Activated CD8-positive, alpha-beta memory T cell treated with anti-CD3 and anti-CD28 coated beads, Interleukin-2, amount 10 ng/mL, durations not matched to agents 7 days and 5 days (primary cell): Measurements from ENCODE around the gene MTG2. TPM values are rescaled to one million over a fixed set of nuclear protein-coding genes. Genes with fewer than 3 reads are reported as not detected.

Source experiments
- ATAC-seq: fragments of 150-1000 bp; cut with Tn5 transposase; one replicate; pipeline ENCODE4 v1.10.0; 2021; ENCODE audit warnings: moderate library complexity
- CTCF ChIA-PET: fragments of 350-600 bp; sonication (Branson Sonifier 250); formaldehyde crosslinking; loops from one replicate; lab custom pipeline; 2021; ENCODE audit warnings: antibody characterized with exemption; lab: Charles Lee
- DNase-seq: peaks from one replicate; pipeline ENCODE4 v3.0.0-alpha.2; 2020
- H3K27ac Mint-ChIP-seq: one replicate; pipeline ENCODE4 v1.8.0; 2021; ENCODE audit warnings: mild to moderate bottlenecking, mixed read lengths
- H3K27me3 Mint-ChIP-seq: one replicate; pipeline ENCODE4 v1.8.0; 2021; ENCODE audit warnings: mixed read lengths
- H3K36me3 Mint-ChIP-seq: one replicate; pipeline ENCODE4 v1.8.0; 2021; ENCODE audit warnings: mild to moderate bottlenecking, mixed read lengths
- H3K4me1 Mint-ChIP-seq: one replicate; pipeline ENCODE4 v1.8.0; 2021; ENCODE audit warnings: mixed read lengths
- H3K4me3 Mint-ChIP-seq: one replicate; pipeline ENCODE4 v1.8.0; 2021; ENCODE audit warnings: mild to moderate bottlenecking, moderate library complexity, mixed read lengths
- H3K9me3 Mint-ChIP-seq: one replicate; pipeline ENCODE4 v1.8.0; 2022; ENCODE audit warnings: low read depth, mixed read lengths
- total RNA-seq, 2 experiments: library from RNA; stranded (reverse); gene quantifications; one replicate each; pipeline ENCODE4 v1.2.3, GENCODE V29; 2021

MTG2 gene
- total RNA-seq, 2 experiments from 2014 or later: 34.0 to 40.1 TPM

DNA sequence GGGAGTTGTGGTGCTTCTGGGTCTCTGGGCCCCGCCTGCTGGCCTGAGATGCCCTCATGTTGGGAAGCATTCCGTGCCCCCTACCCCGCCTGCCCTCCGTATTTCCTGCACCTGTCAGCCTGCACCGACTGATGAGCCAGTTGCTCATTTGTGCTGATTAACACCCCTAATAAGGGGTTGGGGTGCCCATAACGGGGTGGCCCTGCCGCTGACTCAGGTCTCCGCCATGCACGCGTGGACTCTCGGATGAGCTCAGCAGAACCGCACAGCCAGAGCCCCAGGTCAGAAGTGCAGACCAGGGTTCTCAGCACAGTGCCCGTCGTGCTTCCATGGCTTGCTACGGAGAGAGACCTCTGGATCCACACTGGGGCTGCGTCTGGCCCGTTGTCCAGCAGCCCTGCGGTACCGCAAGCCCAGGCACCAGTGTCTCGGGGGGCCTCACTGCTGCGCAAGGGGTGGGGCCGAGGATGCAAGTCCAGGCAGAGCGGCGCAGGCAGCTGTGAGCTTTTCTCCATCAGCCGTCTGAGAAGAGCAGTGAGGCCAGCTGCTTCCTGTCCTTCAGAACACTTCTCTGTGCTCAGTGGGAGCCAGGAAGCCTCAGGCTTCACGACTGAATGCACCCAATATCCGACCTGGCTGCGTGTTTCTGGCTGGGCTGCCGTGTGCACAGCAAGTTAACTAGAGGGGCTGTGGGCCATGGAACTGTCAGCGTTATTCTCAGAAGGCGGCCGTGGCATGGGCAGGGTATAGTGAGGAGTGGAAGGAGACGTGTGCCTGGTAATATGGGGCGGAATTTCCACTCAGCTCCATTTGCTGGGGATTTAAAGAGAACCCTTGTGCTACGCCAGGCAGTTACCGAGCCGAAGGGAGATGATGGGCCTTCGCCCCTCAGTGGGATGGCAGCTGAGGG, 18.6 kb downstream of the MTG2 start:
- Mint-ChIP-seq H3K27me3 (no peaks in the 10 kb centered on the region), H3K27ac (no peak overlapping the region), H3K4me3 (no peak overlapping the region), H3K4me1 (no peaks in the 10 kb centered on the region), H3K9me3 (no peaks in the 10 kb centered on the region), H3K36me3 (peaks cover 28% of the 10 kb centered on the region)
- DNase-seq (no peak), ATAC-seq (no peak)
- CTCF ChIA-PET: no interaction called here

DNA sequence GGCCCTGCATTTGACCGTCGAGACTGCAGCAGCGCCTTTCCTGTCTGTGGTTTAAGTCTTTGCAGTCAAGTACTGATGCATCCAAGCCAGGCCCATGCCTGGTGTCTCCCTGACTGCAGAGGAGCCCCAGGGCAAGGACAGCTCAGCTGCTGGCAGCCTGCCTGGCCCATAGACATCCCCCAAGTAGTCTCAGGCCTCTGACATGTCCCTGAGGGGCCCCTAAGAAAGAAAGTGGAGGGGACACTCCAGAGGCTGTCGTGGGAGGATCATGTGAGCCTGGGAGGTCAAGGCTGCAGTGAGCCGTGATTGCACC, 19.2 kb downstream of the MTG2 start:
- H3K4me1 Mint-ChIP-seq: no peaks in the 10 kb centered on the region
- no peak overlapping the region for H3K4me3 Mint-ChIP-seq
- no peak overlapping the region for H3K27ac Mint-ChIP-seq
- H3K36me3 Mint-ChIP-seq: peaks cover 28% of the 10 kb centered on the region
- no peak for ATAC-seq
- no peaks in the 10 kb centered on the region for H3K9me3 Mint-ChIP-seq
- H3K27me3 Mint-ChIP-seq: no peaks in the 10 kb centered on the region
- CTCF ChIA-PET: no interaction called here
- no peak for DNase-seq

DNA sequence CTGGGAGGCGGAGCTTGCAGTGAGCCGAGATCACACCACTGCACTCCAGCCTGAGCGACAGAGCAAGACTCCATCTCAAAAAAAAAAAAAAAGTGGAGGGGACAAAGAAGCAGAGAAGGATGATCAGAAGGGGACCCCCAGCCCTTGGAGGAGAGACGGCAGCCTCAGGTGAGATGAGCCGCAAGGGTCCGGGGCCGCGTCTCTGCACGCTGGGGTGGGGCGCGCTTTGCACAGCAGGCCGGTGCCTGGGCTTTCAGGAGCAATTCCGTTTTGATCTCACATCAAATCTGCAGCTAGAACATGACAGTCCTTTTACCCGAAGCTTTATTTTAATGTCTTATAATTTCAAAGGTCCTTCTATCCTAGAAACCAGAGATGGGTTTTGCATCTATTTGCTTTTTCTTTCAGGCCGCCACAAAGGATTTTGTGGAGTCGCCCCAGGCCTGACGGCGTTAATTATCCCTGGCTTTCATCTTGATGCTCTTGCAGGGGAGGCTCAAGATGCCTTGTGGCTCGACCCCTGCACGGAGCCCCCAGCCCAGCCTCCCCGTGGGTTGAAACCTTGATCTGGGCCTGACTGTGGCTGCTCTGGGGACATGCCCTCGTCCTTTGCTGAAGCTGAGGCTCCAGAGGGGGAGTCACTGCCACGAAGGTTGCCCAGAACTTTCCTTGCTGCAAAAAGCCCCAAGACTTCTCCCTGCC, 20.0 kb downstream of the MTG2 start:
- H3K9me3 Mint-ChIP-seq: no peaks in the 10 kb centered on the region

GRCh38 chr20:62203378-62204030, 20.7 kb downstream of the MTG2 start:
- Mint-ChIP-seq H3K27me3 (no peaks in the 10 kb centered on the region), H3K27ac (peak overlapping the region; percentile 17), H3K4me1 (no peaks in the 10 kb centered on the region), H3K9me3 (no peaks in the 10 kb centered on the region), H3K4me3 (no peak overlapping the region), H3K36me3 (peaks cover 23% of the 10 kb centered on the region)
- no peak for DNase-seq
- no peak for ATAC-seq
- CTCF ChIA-PET: no interaction called here

More for the DNA sequence above, 20.0 kb downstream of the MTG2 start:
- Mint-ChIP-seq H3K27me3 (no peaks in the 10 kb centered on the region), H3K27ac (peak overlapping the region; percentile 17), H3K36me3 (peaks cover 26% of the 10 kb centered on the region), H3K4me1 (no peaks in the 10 kb centered on the region), H3K4me3 (no peak overlapping the region)
- DNase-seq: no peak
- no peak for ATAC-seq
- CTCF ChIA-PET: no interaction called here

DNA sequence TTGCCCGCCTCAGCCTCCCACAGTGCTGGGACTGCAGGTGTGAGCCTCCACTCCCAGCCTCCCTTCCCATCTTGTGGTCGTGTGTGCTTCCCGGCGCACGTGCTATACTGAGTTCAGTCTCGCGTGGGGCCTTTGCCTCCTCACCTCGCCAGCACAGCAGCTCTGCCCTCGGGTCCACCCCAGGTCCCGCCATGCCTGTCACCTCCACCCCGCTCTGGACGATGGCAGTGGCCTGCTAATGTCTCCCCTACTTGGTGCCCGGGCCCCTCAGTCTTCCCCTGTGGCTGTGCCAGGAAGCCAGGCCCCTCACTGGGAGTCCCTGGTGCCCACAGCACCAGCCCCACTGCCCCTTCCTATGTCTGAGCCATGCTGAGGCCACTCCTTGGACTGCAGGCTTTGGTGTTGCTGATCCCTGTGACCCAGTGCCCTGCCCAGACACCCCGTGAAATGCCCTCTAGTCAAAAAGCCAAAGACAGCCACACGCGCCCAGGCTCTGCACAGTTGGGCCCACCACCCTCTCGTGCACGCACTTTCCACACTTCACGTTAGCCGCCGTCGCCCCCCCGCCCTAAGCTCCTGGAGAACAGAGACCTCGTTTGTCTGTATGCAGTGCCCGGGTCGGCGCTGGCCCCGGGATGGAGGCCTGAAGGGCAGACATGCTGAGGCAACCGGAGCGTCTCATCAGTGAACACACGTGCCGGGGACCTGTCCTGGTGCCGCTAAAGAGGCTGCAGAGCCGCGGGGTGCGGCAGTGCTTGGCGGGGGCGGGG, 23.0 kb downstream of the MTG2 start:
- Mint-ChIP-seq H3K27ac (no peak overlapping the region), H3K36me3 (peaks cover 5% of the 10 kb centered on the region), H3K4me3 (no peak overlapping the region), H3K4me1 (no peaks in the 10 kb centered on the region), H3K9me3 (no peaks in the 10 kb centered on the region), H3K27me3 (no peaks in the 10 kb centered on the region)
- ATAC-seq (no peak), DNase-seq (no peak)
- CTCF ChIA-PET: no interaction called here

DNA sequence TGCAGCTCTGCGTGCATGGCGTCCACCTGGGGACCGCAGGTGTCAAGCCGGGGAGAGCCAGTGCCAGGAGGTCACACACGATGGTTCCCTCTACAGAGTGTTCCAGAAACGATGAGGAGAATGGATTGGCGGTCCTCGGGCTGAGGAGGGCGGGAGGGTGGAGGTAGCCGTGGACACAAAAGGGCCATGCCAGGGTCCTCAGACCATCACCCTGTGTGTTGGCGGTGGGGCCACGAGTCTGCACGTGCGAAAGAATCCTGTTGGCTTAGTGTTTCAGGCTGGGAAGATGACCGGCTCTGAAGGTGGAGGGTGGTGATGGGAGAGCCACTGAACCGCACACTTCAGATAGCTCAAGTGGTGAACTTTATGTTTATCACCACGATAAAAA, 23.6 kb downstream of the MTG2 start:
- Mint-ChIP-seq H3K4me1 (no peaks in the 10 kb centered on the region), H3K27me3 (no peaks in the 10 kb centered on the region), H3K36me3 (peaks cover 3% of the 10 kb centered on the region), H3K4me3 (no peak overlapping the region), H3K9me3 (no peaks in the 10 kb centered on the region), H3K27ac (no peak overlapping the region)
- CTCF ChIA-PET: no interaction called here
- no peak for ATAC-seq
- DNase-seq: no peak

DNA sequence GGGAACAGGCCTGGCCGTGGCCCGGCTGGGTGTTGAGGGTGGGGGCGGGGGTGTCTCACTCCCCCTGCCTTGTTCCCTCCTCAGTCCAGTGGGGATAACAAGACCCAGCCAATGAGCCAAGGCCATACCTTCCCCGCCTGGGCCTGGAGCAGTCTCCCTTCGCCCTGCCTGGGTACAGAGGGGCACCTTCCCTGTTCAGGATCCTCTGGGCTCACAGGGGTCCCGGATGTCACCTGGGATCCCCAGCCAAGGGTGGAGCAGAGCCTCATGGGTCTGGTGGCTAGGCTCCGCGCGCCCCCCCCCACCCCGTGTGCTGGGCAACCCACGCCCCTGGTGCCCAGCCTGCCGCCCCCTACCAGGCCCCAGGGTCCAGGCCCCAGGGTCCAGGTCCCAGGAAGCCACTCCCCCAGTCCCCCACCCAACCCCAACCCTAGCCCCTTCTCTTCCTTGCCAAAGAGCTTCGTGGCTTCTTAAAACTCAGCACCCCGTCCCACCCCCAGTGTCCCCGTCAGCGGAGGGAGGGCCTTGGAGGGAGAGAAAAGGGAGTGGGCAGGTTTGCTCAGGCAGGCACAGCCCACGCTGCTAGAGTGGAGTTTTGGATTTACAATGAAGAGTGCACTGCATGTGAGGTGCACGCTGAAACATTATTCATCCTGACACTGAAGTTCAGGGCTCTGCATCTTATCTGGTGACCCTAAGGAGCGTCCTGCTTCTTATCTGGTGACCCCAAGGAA, 25.4 kb downstream of the MTG2 start:
- DNase-seq: no peak
- Mint-ChIP-seq H3K9me3 (no peaks in the 10 kb centered on the region), H3K36me3 (peaks cover under 1% of the 10 kb centered on the region), H3K27me3 (no peaks in the 10 kb centered on the region), H3K4me3 (no peak overlapping the region), H3K4me1 (no peaks in the 10 kb centered on the region), H3K27ac (no peak overlapping the region)
- CTCF ChIA-PET: no interaction called here
- no peak for ATAC-seq

DNA sequence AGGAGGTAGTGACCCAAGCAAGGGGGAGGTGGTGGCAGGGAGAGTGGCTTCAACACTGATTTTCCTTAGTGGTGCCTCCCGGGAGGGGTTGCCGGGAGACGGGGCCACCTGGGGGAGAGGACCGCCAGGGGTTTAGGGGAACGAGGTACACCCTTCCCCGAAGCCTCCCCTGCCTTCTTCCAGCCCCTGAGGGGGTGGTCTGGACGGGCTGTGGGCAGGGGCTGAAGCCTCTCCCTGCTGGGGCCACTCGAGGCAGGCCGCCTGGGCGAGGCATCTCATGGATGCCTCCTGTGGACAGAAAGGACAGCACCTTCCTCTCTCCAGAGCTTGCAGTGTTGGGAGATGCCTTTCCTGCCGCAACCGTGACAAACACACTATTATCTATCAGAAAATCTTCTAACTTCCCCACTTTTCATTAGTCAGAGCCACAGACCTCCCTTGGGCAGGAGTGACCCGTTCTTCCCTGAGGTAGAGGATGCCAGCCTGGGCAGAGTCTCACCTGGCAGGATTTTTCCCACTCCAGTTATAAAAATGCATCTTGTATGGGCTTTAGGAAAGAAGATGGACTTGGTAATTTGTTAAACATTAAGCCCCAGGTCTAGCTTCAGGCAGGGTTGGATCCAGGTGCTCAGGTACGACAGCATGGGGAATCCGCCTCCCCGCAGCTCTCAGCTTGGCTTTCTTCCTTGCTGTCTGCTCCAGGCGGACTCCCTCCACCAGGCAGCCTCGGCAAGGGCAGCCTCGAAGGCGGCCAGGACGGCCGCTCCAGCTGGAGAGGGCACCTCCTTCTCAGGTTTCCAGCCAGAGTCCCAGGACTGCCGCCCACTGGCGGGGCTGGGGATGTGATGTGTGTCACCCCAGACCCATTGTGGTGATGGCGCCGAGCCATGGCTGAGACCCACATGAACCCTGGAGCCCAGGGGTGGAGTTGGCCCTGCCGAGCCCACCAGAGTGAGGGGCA, 26.2 kb downstream of the MTG2 start:
- H3K27ac Mint-ChIP-seq: no peak overlapping the region
- DNase-seq (no peak), ATAC-seq (no peak)
- no peaks in the 10 kb centered on the region for H3K36me3 Mint-ChIP-seq
- CTCF ChIA-PET: no interaction called here
- no peaks in the 10 kb centered on the region for H3K9me3 Mint-ChIP-seq
- H3K27me3 Mint-ChIP-seq: no peaks in the 10 kb centered on the region
- H3K4me3 Mint-ChIP-seq: no peak overlapping the region
- no peaks in the 10 kb centered on the region for H3K4me1 Mint-ChIP-seq

DNA sequence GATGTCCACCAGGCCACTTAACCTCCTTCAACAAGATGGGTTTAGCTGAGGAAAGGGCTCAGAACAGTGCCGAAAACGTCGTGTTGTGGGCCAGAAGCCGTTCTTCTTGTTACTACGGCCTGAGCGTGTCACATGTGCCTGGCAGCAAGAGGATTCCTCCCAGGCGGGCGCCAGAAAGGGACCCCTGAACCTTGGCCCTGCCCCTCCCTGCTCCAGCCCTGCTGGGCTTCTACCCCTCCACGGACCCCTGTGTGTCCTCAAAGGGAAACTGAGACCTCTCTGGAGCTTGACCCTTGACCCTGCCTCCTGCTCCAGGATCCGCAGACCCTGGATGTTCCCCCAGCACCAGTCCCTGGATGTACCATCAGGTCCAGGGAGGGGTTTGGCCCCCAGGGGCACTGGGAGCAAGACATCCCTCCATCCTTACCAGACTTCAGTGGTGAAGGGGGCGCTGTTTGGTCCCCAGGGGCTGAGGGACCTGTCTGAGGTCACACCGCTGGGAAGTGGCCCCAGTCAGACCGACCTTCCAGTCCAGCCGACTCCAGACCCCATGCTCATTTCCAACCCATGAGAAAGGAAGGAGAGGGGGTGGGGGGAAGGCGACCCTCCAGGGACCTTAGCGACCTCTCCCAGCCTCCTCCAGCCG, 27.1 kb downstream of the MTG2 start:
- Mint-ChIP-seq H3K9me3 (no peaks in the 10 kb centered on the region), H3K4me3 (no peak overlapping the region), H3K27me3 (no peaks in the 10 kb centered on the region), H3K36me3 (no peaks in the 10 kb centered on the region), H3K4me1 (no peaks in the 10 kb centered on the region), H3K27ac (no peak overlapping the region)
- CTCF ChIA-PET: no interaction called here
- no peak for DNase-seq
- ATAC-seq: no peak

DNA sequence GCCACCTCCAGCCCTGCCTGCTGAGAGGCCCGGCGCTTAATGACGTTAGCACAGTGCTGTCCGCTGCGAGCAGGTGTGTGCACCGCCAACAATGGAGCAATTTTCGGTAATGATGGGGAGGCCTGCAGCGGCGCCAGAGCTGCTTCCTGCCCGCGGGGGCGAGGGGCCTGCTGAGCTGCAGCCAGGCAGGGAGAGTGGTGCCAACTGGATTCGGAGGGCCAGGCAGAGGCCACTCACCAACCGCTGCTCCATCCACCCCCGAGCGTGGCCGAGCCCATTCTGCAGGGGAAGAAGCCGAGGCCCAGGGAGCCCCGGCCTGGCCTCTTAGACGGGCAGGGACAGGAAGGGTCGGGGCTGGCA, 27.6 kb downstream of the MTG2 start:
- ATAC-seq: no peak
- H3K4me3 Mint-ChIP-seq: no peak overlapping the region
- H3K36me3 Mint-ChIP-seq: no peaks in the 10 kb centered on the region
- CTCF ChIA-PET: no interaction called here
- DNase-seq: no peak
- no peaks in the 10 kb centered on the region for H3K4me1 Mint-ChIP-seq
- no peaks in the 10 kb centered on the region for H3K9me3 Mint-ChIP-seq
- H3K27ac Mint-ChIP-seq: no peak overlapping the region
- H3K27me3 Mint-ChIP-seq: no peaks in the 10 kb centered on the region

GRCh38 chr20:62211216-62211615, 28.4 kb downstream of the MTG2 start:
- Mint-ChIP-seq H3K27me3 (no peaks in the 10 kb centered on the region), H3K36me3 (no peaks in the 10 kb centered on the region), H3K27ac (no peak overlapping the region), H3K4me3 (no peak overlapping the region), H3K4me1 (no peaks in the 10 kb centered on the region), H3K9me3 (no peaks in the 10 kb centered on the region)
- CTCF ChIA-PET: no interaction called here
- DNase-seq (no peak), ATAC-seq (no peak)
